GM12878 (cell line): ENCODE results near the gene C14orf119. TPM values are rescaled to one million over a fixed set of nuclear protein-coding genes. Genes with fewer than 3 reads are reported as not detected.

Source experiments
- ATAC-seq: fragments of 200-7000 bp; cut with Tn5 transposase; 3 replicates; pipeline ENCODE4 v1.9.1; 2020; ENCODE audit warnings: mild to moderate bottlenecking, moderate library complexity
- BruUV-seq: library from RNA; stranded (reverse); fragments of 400-500 nt; replicated peaks from 2 replicates; lab custom pipeline; 2021; lab: Mats Ljungman, UMichigan
- CTCF ChIA-PET: fragments of 300-600 bp; sonication (Branson Sonifier 250); formaldehyde crosslinking; extraction: SDS; loops from one replicate; lab custom pipeline; 2021; ENCODE audit warnings: inconsistent platforms; lab: Yijun Ruan, JAX
- POLR2A ChIA-PET: fragments of 350-600 bp; formaldehyde crosslinking; extraction: SDS; loops from one replicate; lab custom pipeline; 2021; ENCODE audit warnings: inconsistent platforms; lab: Charles Lee
- RAD21 ChIA-PET: fragments of 300-600 bp; sonication (Branson Sonifier 250); formaldehyde crosslinking; loops from one replicate; lab custom pipeline; 2023; ENCODE audit warnings: antibody characterized with exemption; ENCODE audit not compliant: unreplicated experiment; lab: Charles Lee
- SMC1A ChIA-PET: fragments of 300-600 bp; sonication (Branson Sonifier 250); formaldehyde crosslinking; loops from one replicate; lab custom pipeline; 2023; ENCODE audit not compliant: unreplicated experiment, uncharacterized antibody; lab: Charles Lee
- DNase-seq: peaks from one replicate; pipeline ENCODE4 v3.0.0-alpha.2; 2011; ENCODE audit warnings: low read depth, low spot score
- FAIRE-seq: peaks from 3 replicates; lab custom pipeline; 2011; peaks lifted over from hg19 to GRCh38; lab: Jason Lieb, UNC
- H2AFZ ChIP-seq: 2 replicates; pipeline ENCODE4 v1.6.0; 2011; ENCODE audit warnings: low read depth, low read length, control low read depth; ENCODE audit not compliant: control insufficient read depth
- H3K27ac ChIP-seq: 2 replicates; pipeline ENCODE4 v1.5.1; 2011; ENCODE audit warnings: control low read depth; ENCODE audit not compliant: control insufficient read depth, insufficient read depth
- H3K27me3 ChIP-seq, 2 experiments: replicated peaks in 1 of 2; 2 replicates each; pipeline versions ENCODE4 v1.6.0 to v1.6.1; 2011; ENCODE audit warnings: low read length in 1 of 2; ENCODE audit not compliant: control insufficient read depth in 2 of 2, insufficient read depth in 2 of 2
- H3K36me3 ChIP-seq, 2 experiments: 2 replicates each; pipeline ENCODE4 v1.5.1; 2011; ENCODE audit warnings: low read length in 1 of 2; ENCODE audit not compliant: control insufficient read depth in 2 of 2, insufficient read depth in 2 of 2
- H3K4me1 ChIP-seq: 2 replicates; pipeline ENCODE4 v1.6.1; 2011; ENCODE audit warnings: mild to moderate bottlenecking, low read length, moderate library complexity, mixed read lengths; ENCODE audit not compliant: control insufficient read depth, insufficient read depth
- H3K4me2 ChIP-seq: 2 replicates; pipeline ENCODE4 v1.6.0; 2011; ENCODE audit warnings: control low read depth; ENCODE audit not compliant: control insufficient read depth, insufficient read depth
- H3K4me3 ChIP-seq: fragments of 200-600 bp; sonication (generic); 2 replicates; pipeline ENCODE4 v1.5.1; 2016
- H3K79me2 ChIP-seq: 2 replicates; pipeline ENCODE4 v1.6.0; 2011; ENCODE audit warnings: low read length; ENCODE audit not compliant: control insufficient read depth, insufficient read depth
- H3K9ac ChIP-seq: 2 replicates; pipeline ENCODE4 v1.8.0; 2011; ENCODE audit warnings: low read length, control low read depth, mixed read lengths; ENCODE audit not compliant: control insufficient read depth, insufficient read depth
- H3K9me3 ChIP-seq: replicated peaks from 3 replicates; pipeline ENCODE4 v1.5.1; 2011; ENCODE audit warnings: mild to moderate bottlenecking, low read length; ENCODE audit not compliant: control insufficient read depth, insufficient read depth
- H4K20me1 ChIP-seq: 2 replicates; pipeline ENCODE4 v1.6.0; 2011; ENCODE audit not compliant: control insufficient read depth, insufficient read depth
- ATF7 ChIP-seq: fragments of 450-650 bp; IDR thresholded peaks from 2 replicates; pipeline ENCODE4 v1.6.1; 2016; ENCODE audit warnings: low read depth, mild to moderate bottlenecking
- CHD1 ChIP-seq: IDR thresholded peaks from 2 replicates; pipeline ENCODE4 v1.6.1; 2012; ENCODE audit warnings: low read depth, low read length, improper control_type of control experiment
- CREM ChIP-seq: IDR thresholded peaks from 2 replicates; pipeline ENCODE4 v1.6.1; 2014; ENCODE audit warnings: antibody characterized with exemption, low read depth
- SPI1 ChIP-seq: IDR thresholded peaks from 2 replicates; pipeline ENCODE4 v1.6.1; 2011; ENCODE audit warnings: low read depth, mild to moderate bottlenecking, low read length, moderate library complexity, borderline replicate concordance; ENCODE audit not compliant: insufficient read depth
- ZNF207 ChIP-seq: fragments of 450-650 bp; IDR thresholded peaks from 2 replicates; pipeline ENCODE4 v1.6.1; 2014; ENCODE audit warnings: antibody characterized with exemption, mild to moderate bottlenecking, borderline replicate concordance
- ZNF384 ChIP-seq: IDR thresholded peaks from 2 replicates; pipeline ENCODE4 v1.6.1; 2012; ENCODE audit warnings: low read depth, mild to moderate bottlenecking, low read length, improper control_type of control experiment, borderline replicate concordance
- WGBS: methylation state at CpG from one replicate; pipeline ENCODE4 v1.1.6; 2016; ENCODE audit warnings: low lambda C conversion rate; ENCODE audit not compliant: insufficient replicate concordance, insufficient coverage; ENCODE audit errors: missing lambda C conversion rate; 5-methylcytosine and 5-hydroxymethylcytosine counted together
- in situ Hi-C: fragments of 300-500 bp; cut with MboI; formaldehyde crosslinking; loops from 9 replicates; pipeline ENCODE4 v1.14.3; 2018; ENCODE audit warnings: mixed read lengths
- intact Hi-C: fragments of 100-400 bp; cut with micrococcal nuclease; formaldehyde crosslinking; loops from one replicate; pipeline ENCODE4 v1.14.2; 2022; ENCODE audit not compliant: unreplicated experiment
- polyA plus RNA-seq, 11 experiments: library from polyadenylated mRNA; depleted of rRNA in 4 of 11; unstranded in 6 of 11; stranded (reverse) in 5 of 11; fragments of >200 nt; fragmentation: Nextera tagmentation in 4 of 11; fragmentation: Illumina TruSeq in 1 of 11; extraction: Ambion mirVana in 4 of 11; extraction: Trizol in 1 of 11; gene quantifications; 1 replicate in 1 of 11; 2 replicates in 10 of 11; pipeline versions ENCODE4 v1.2.1 to v1.2.3, GENCODE V29; 2011 to 2016; ENCODE audit warnings: inconsistent platforms in 2 of 11, missing spikeins in 2 of 11, low read depth in 1 of 11
- total RNA-seq, 4 experiments: library from RNA; depleted of rRNA in 3 of 4; stranded (reverse); fragments of >200 nt in 3 of 4; fragmentation: Illumina TruSeq in 1 of 4; extraction: Trizol in 1 of 4; gene quantifications; 2 replicates each; pipeline versions ENCODE4 v1.2.1 to v1.2.3, GENCODE V29; 2013 to 2021

C14orf119 gene
- total and polyA plus RNA-seq, 10 of the 15 experiments (the other 5 are each of a cell fraction or from before 2014, with no cell fraction given), result 32.3 to 228 (median 57.6) TPM

- no peaks in the 10 kb centered on the region for H3K79me2 ChIP-seq
- WGBS, result 75% methylated on average over 30 of the region's 32 CpGs
- in situ Hi-C loops, result no loop called here
- FAIRE-seq (no peak), ATAC-seq (no peak), DNase-seq (no peak)
- H3K4me3 ChIP-seq, result no peak overlapping the region
- ChIA-PET RAD21 (interaction anchor here (0.6 kb wide), 1 partner anchor 69 kb away, joined by 5 read pairs; no protein-coding TSS in a partner anchor), CTCF (interaction anchor here (1.6 kb wide), 1 partner anchor 261 kb away, joined by 5 read pairs; no protein-coding TSS in a partner anchor), SMC1A (no interaction called here), POLR2A (no interaction called here)
- intact Hi-C loops, result no loop called here
- no peak overlapping the region for H2AFZ ChIP-seq
- no TSS peak for BruUV-seq
- H3K27ac ChIP-seq, result no peak overlapping the region
- no peaks in the 10 kb centered on the region for H3K9me3 ChIP-seq
- TF ChIP-seq SPI1, result no peak
- no peak for TF ChIP-seq CHD1
- TF ChIP-seq ATF7, result no peak
- no peak for TF ChIP-seq ZNF384
- TF ChIP-seq CREM, result no peak
- no peak for TF ChIP-seq ZNF207
- H3K27me3 ChIP-seq, result peaks cover 0 to 6% of the 10 kb centered on the region in 2 experiments; a peak in 3 of 4 replicates
- no peaks in the 10 kb centered on the region for H4K20me1 ChIP-seq
- no peaks in the 10 kb centered on the region for H3K36me3 ChIP-seq
- no peak overlapping the region for H3K9ac ChIP-seq
- H3K4me1 ChIP-seq, result peaks cover 20% of the 10 kb centered on the region
- no peak overlapping the region for H3K4me2 ChIP-seq
Observed at GRCh38 chr14:23117371-23118020, 22.2 kb downstream of the C14orf119 start.
